LNCaP clone FGC (cell line): Measurements from ENCODE around the gene TADA1.

Experiments
- DNase-seq: peaks from one replicate; pipeline ENCODE4 v3.0.0-alpha.2; 2011; ENCODE audit warnings: low read depth
- H3K4me3 ChIP-seq: 2 replicates; pipeline ENCODE4 v1.5.1; 2011; ENCODE audit warnings: mild to moderate bottlenecking, low read depth, low read length, control low read depth
- CTCF ChIP-seq: IDR thresholded peaks from 2 replicates; pipeline ENCODE4 v1.5.1; 2012; ENCODE audit warnings: mild to moderate bottlenecking; ENCODE audit not compliant: control insufficient read depth, insufficient read depth; ENCODE audit errors: extremely low read depth

TADA1 gene

GRCh38 chr1:166859597-166859996 is 16.5 kb downstream of the TADA1 start:
- no peak overlapping the region for H3K4me3 ChIP-seq
- no peak for TF ChIP-seq CTCF
- no peak for DNase-seq

GRCh38 chr1:166858726-166859419 is 17.2 kb downstream of the TADA1 start:
- TF ChIP-seq CTCF: no peak
- H3K4me3 ChIP-seq: no peak overlapping the region
- no peak for DNase-seq

- TF ChIP-seq CTCF: no peak
- no peak for DNase-seq
- no peak overlapping the region for H3K4me3 ChIP-seq
Observed at GRCh38 chr1:166857995-166858394, 18.1 kb downstream of the TADA1 start.

- DNase-seq: no peak
- TF ChIP-seq CTCF: no peak
- no peak overlapping the region for H3K4me3 ChIP-seq
Observed at GRCh38 chr1:166855558-166855957, 20.5 kb downstream of the TADA1 start.

- DNase-seq: no peak
- TF ChIP-seq CTCF: no peak
- no peak overlapping the region for H3K4me3 ChIP-seq
Observed at GRCh38 chr1:166852918-166853317, 23.1 kb downstream of the TADA1 start.

GRCh38 chr1:166849135-166849534 is 26.9 kb downstream of the TADA1 start:
- H3K4me3 ChIP-seq: no peak overlapping the region
- no peak for TF ChIP-seq CTCF
- DNase-seq: no peak

- no peak for TF ChIP-seq CTCF
- no peak for DNase-seq
- H3K4me3 ChIP-seq: no peak overlapping the region
Observed at GRCh38 chr1:166848193-166848592, 27.9 kb downstream of the TADA1 start.
